Transverse colon (tissue), 4 donors: Measurements from ENCODE around the gene KLK4. TPM values are rescaled to one million over a fixed set of nuclear protein-coding genes. Genes with fewer than 3 reads are reported as not detected.
"Not testable (repeated sequence)": the region's sequence is repeated elsewhere in the genome, so short reads cannot be mapped to it uniquely, and the experiment has no call there.

Source experiments
- DNase-seq: peaks from one replicate; pipeline ENCODE4 v3.0.0-alpha.2; 2019
- H3K27ac ChIP-seq, 4 donors: fragments of 200-600 bp; sonication (generic); 2 replicates each; pipeline ENCODE4 v1.5.1; 2016 to 2018; ENCODE audit warnings: inconsistent platforms in 4 of 4
- H3K27me3 ChIP-seq: fragments of 200-600 bp; sonication (generic); 2 replicates; pipeline ENCODE4 v1.5.1; 2017; ENCODE audit warnings: inconsistent platforms
- H3K36me3 ChIP-seq, 4 donors: fragments of 200-600 bp; sonication (generic); 2 replicates each; pipeline ENCODE4 v1.5.1; 2017 to 2019; ENCODE audit warnings: inconsistent platforms in 4 of 4
- H3K4me1 ChIP-seq, 4 donors: fragments of 200-600 bp; sonication (generic); 2 replicates each; pipeline ENCODE4 v1.5.1; 2017 to 2020; ENCODE audit warnings: inconsistent platforms in 4 of 4
- H3K4me3 ChIP-seq, 4 donors: fragments of 200-600 bp; sonication (generic); 1 replicate in 1 of 4; 2 replicates in 3 of 4; pipeline versions ENCODE4 v1.5.1 to v1.6.1; 2017 to 2019; ENCODE audit warnings: inconsistent platforms in 4 of 4
- H3K9me3 ChIP-seq, 2 donors: fragments of 200-600 bp; sonication (generic); 2 replicates each; pipeline ENCODE4 v1.5.1; 2017 to 2019; ENCODE audit warnings: inconsistent platforms in 2 of 2
- CTCF ChIP-seq, 5 experiments: fragments of 200-600 bp in 3 of 5; fragments of 450-650 bp in 2 of 5; sonication (generic) in 3 of 5; IDR thresholded peaks; 1 replicate in 2 of 5; 2 replicates in 3 of 5; pipeline ENCODE4 v1.5.1; 2016 to 2017; ENCODE audit warnings: antibody characterized with exemption in 5 of 5, inconsistent platforms in 3 of 5, mild to moderate bottlenecking in 2 of 5, moderate library complexity in 1 of 5
- EP300 ChIP-seq: sonication (generic); formaldehyde crosslinking; IDR thresholded peaks from one replicate; pipeline ENCODE4 v1.6.1; 2017; ENCODE audit warnings: antibody characterized with exemption, low read depth
- POLR2A ChIP-seq: fragments of 450-650 bp; IDR thresholded peaks from one replicate; pipeline ENCODE4 v1.6.1; 2016; ENCODE audit warnings: antibody characterized with exemption, mild to moderate bottlenecking, moderate library complexity
- POLR2AphosphoS5 ChIP-seq, 3 donors: sonication (generic); formaldehyde crosslinking; IDR thresholded peaks; one replicate each; pipeline ENCODE4 v1.6.1; 2016; ENCODE audit warnings: antibody characterized with exemption in 3 of 3
- WGBS, 2 donors: methylation state at CpG; one replicate each; pipeline ENCODE4 v1.1.5; 2018; ENCODE audit warnings: low coverage in 1 of 2; 5-methylcytosine and 5-hydroxymethylcytosine counted together
- in situ Hi-C, 4 donors: fragments of 200-750 bp; cut with MboI; loops; one replicate each; pipeline versions ENCODE4 v1.15.0 to v1.15.1; 2017; ENCODE audit warnings: low sequenced_read_pairs in 3 of 4, low pct_ligation_motif_present in 1 of 4, low pct_unique_long_range_greater_than_20kb in 1 of 4
- intact Hi-C: fragments of 100-400 bp; cut with DNase I; formaldehyde crosslinking; loops from one replicate; pipeline ENCODE4 v1.15.1; 2023; ENCODE audit warnings: low total_unique reads
- total RNA-seq, 4 donors: library from RNA; depleted of rRNA; stranded (reverse); fragments of >200 nt; gene quantifications; one replicate each; pipeline ENCODE4 v1.1.0, GENCODE V29; 2016

The KLK4 gene
- total RNA-seq, 4 donors from 2014 or later: 3.0 TPM; not detected in 3

GRCh38 chr19:50897191-50897607 is 14.0 kb downstream of the KLK4 start:
- intact Hi-C loops: no loop called here
- Histone ChIP-seq H3K4me3 (no peak overlapping the region), H3K9me3 (no peaks in the 10 kb centered on the region), H3K27ac (no peak overlapping the region), H3K36me3 (no peaks in the 10 kb centered on the region), H3K27me3 (peaks cover 8% of the 10 kb centered on the region), H3K4me1 (no peaks in the 10 kb centered on the region)
- 59 to 60% methylated on average over 1 to 3 of the region's 3 CpGs for WGBS, 2 donors
- in situ Hi-C loops: no loop called here
- TF ChIP-seq EP300: no peak
- TF ChIP-seq POLR2AphosphoS5 (IDR thresholded peaks at IDR 0.05): no peak
- TF ChIP-seq CTCF (IDR thresholded peaks at IDR 0.05): no peak
- no peak for TF ChIP-seq POLR2A
- DNase-seq: no peak

GRCh38 chr19:50896591-50897190 is 14.5 kb downstream of the KLK4 start:
- no peak overlapping the region for H3K27ac ChIP-seq
- no peaks in the 10 kb centered on the region for H3K9me3 ChIP-seq
- in situ Hi-C loops (no loop called here), intact Hi-C loops (no loop called here)
- H3K4me3 ChIP-seq: no peak overlapping the region
- TF ChIP-seq CTCF (IDR thresholded peaks at IDR 0.05) (no peak), EP300 (no peak), POLR2A (no peak), POLR2AphosphoS5 (IDR thresholded peaks at IDR 0.05) (no peak)
- H3K4me1 ChIP-seq: no peaks in the 10 kb centered on the region
- H3K27me3 ChIP-seq: peaks cover 8% of the 10 kb centered on the region
- no peak for DNase-seq
- H3K36me3 ChIP-seq: no peaks in the 10 kb centered on the region
- WGBS, 2 donors: 64% methylated on average over 6 of the region's 6 CpGs; no CpG with 5 or more reads in 1 of the 2 donors

GRCh38 chr19:50896089-50896590 is 15.1 kb downstream of the KLK4 start:
- DNase-seq, intact Hi-C loops, H3K9me3 ChIP-seq, H3K27ac ChIP-seq, H3K4me3 ChIP-seq, H3K4me1 ChIP-seq, in situ Hi-C loops, H3K27me3 ChIP-seq, H3K36me3 ChIP-seq: not testable (repeated sequence)
- 77 to 94% methylated on average over 5 to 9 of the region's 9 CpGs for WGBS, 2 donors

GRCh38 chr19:50894478-50895356 is 16.5 kb downstream of the KLK4 start:
- TF ChIP-seq POLR2AphosphoS5 (IDR thresholded peaks at IDR 0.05): no peak
- no peak for TF ChIP-seq POLR2A
- intact Hi-C loops (no loop called here), in situ Hi-C loops (no loop called here)
- no peak overlapping the region for H3K27ac ChIP-seq
- no peaks in the 10 kb centered on the region for H3K9me3 ChIP-seq
- H3K4me3 ChIP-seq: no peak overlapping the region
- no peaks in the 10 kb centered on the region for H3K27me3 ChIP-seq
- peaks cover 2 to 5% (median 4%) of the 10 kb centered on the region in 4 donors for H3K4me1 ChIP-seq
- WGBS, 2 donors: 43 to 68% methylated on average over 1 to 10 of the region's 10 CpGs
- no peaks in the 10 kb centered on the region for H3K36me3 ChIP-seq
- no peak for DNase-seq

DNA sequence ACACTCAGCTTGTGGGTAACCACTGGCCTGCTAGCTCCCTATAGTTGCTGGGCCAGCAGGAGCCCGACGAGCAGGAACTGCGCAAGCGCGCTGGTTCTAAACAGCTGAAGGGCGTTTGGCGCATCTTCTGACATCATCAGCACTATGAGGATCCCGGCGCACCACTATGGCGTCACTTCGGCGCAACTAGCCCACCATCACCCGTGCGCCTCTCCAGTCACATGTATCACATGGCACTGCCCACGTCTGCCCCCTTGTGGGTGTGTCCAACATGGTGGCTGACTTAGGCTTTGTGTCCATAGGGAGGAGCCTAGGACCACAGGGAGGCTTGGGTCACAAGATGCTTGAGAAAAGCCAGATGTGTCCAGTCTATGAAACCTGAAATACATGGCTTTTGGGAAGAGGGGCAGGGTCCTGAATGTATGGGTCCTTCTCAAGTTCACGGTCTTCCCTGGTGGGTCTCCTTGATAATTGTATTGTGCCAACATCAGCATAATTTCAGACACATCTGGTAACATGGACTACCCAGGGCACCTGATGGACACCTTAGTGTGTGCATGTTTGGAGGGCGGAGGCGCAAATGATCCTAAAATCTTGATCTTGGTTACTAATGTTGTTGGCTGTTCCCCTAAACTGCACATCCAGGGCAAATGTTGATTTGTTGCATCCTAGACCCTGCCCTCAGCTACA is 18.0 kb downstream of the KLK4 start:
- no peak for DNase-seq
- Histone ChIP-seq H3K36me3 (no peaks in the 10 kb centered on the region), H3K4me1 (peaks cover 2 to 9% (median 4%) of the 10 kb centered on the region in 4 donors), H3K27ac (no peak overlapping the region), H3K27me3 (no peaks in the 10 kb centered on the region), H3K9me3 (no peaks in the 10 kb centered on the region), H3K4me3 (no peak overlapping the region)
- intact Hi-C loops: no loop called here
- WGBS, 2 donors: 93% methylated on average over 18 of the region's 18 CpGs; no CpG with 5 or more reads in 1 of the 2 donors
- no peak for TF ChIP-seq POLR2A
- no peak for TF ChIP-seq CTCF (IDR thresholded peaks at IDR 0.05)
- TF ChIP-seq POLR2AphosphoS5 (IDR thresholded peaks at IDR 0.05): no peak
- TF ChIP-seq EP300: no peak
- in situ Hi-C loops: no loop called here
